Non-pigmented ciliary epithelial cell (primary cell): ENCODE data around the gene GORASP2.

ENCODE experiments used
- DNase-seq: peaks from one replicate; pipeline ENCODE4 v3.0.0-alpha.2; 2010; ENCODE audit warnings: low read depth

GORASP2 gene

GRCh38 chr2:170999654-171000053 lies 70.6 kb downstream of the GORASP2 start:
- DNase-seq, result no peak

GRCh38 chr2:171004363-171004762 lies 75.3 kb downstream of the GORASP2 start:
- no peak for DNase-seq

- no peak for DNase-seq
Measured at GRCh38 chr2:171004833-171005232, 75.8 kb downstream of the GORASP2 start.

DNA sequence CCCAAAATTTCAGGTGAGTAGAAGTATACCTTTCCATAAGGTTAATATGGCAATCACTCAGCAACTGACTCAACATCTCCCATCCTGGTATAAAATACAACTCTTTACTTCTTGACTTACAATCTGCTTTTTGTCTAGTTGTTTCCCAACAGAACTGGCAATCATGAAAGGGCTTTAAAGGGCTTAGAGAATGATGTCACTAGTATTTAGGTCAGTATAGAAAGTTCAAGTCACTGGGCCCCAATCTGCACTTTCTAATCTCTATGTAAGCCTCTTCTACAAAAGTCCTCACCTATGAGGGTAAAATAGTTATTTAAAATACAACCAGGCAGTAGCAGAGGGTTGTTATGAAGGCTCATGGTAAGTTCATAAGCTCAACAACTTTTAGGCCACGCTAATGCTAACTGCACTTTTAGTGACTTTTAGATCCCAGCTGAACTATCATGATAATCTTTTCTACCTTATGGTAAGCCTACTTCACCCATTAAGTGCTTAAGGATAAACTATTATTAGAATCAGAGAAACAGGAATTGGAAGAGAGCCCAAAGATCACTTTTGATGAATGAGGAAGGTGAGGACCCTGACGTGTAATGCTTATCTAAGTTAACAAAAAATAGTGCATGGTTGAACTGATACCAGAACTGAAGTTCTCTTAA lies 79.6 kb downstream of the GORASP2 start:
- no peak for DNase-seq

- DNase-seq, result no peak
Measured at GRCh38 chr2:171009386-171009785, 80.3 kb downstream of the GORASP2 start.

- DNase-seq, result no peak
Measured at GRCh38 chr2:171013851-171014250, 84.8 kb downstream of the GORASP2 start.

DNA sequence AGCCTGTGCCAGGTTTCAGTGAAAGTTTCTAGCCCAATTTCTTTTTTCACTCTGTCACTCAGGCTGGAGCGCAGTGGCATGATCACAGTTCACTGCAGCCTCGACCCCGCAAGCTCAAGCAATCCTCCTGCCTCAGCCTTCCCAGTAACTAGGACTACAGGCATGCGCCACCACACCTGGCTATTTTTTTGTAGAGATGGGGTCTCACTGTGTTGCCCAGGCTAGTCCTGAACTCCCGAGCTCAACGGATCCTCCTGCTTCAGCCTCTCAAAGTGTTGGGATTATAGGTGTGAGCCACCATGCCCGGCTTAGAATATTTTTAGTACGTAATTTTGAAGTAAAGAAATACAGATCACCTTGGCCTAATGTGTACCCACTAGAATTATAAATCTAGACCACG lies 87.1 kb downstream of the GORASP2 start:
- DNase-seq, result no peak
